ENCODE measurements around the gene FECH.

FECH gene

DNA sequence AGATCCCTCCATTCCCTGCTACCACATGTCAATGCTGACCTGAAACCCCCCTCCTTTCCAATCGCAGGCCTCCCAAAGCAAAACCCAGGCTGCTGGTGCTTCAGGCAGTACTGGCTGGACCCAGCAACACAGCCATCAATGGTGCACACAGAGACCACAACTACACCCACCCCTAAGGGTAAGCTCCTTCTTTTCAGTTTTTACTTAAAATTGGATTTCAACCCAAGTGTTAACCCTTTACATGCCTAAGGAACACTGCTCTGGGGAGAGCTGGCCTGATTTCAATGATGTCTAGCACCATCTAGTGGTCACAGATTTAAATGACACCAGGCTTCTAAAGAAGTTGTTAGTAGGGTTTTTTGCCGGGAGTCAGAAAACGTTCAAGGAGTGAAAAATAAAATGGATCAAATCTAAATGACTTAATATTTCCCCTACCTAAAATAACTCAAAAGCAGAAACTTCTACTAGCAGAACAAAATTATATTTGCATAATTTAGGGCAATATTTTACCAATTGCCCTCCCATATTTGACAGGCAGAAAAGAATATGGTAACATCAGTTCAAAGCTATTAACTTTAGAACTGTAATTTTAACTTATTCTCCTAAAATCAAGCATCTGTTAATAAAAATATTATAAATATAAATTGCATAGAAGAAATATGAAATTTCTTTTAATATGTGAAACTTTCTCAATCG lies 24.6 kb downstream of the FECH start:
- no peaks in the 10 kb centered on the region for H3K27me3 Mint-ChIP-seq (ENCODE audit: low read depth)
- DNase-seq (ENCODE audit: low spot score), result no peak
- H3K4me3 Mint-ChIP-seq, result no peak overlapping the region
- H3K36me3 Mint-ChIP-seq (ENCODE audit: low read depth), result peaks cover 5% of the 10 kb centered on the region
- H3K9me3 Mint-ChIP-seq, result no peaks in the 10 kb centered on the region
- H3K4me1 Mint-ChIP-seq (ENCODE audit: low read depth), result peaks cover 2% of the 10 kb centered on the region
- no peak overlapping the region for H3K27ac Mint-ChIP-seq

DNA sequence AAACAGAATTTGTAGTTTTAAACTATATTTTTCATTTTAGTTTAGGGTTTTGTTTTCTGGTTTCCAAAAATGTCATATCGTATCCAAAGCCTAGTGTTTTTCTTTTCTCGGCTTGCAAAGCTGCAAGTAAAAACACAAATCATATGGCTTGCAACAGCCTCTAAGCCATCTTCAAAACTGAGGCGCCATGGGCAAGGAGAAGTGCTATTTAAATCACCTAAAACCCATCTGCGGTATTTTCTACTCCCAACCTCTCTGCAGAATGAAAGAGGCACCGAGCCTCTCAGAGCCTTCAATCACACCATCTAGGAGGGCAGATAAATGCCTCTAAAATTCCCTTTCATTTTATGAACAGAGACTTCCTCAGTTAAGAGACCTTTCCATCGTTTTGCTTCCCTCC lies 25.2 kb downstream of the FECH start:
- Mint-ChIP-seq H3K9me3 (no peaks in the 10 kb centered on the region), H3K4me1 (ENCODE audit: low read depth) (peaks cover 2% of the 10 kb centered on the region), H3K27ac (no peak overlapping the region), H3K4me3 (no peak overlapping the region), H3K36me3 (ENCODE audit: low read depth) (peaks cover 5% of the 10 kb centered on the region), H3K27me3 (ENCODE audit: low read depth) (no peaks in the 10 kb centered on the region)
- no peak for DNase-seq (ENCODE audit: low spot score)

DNA sequence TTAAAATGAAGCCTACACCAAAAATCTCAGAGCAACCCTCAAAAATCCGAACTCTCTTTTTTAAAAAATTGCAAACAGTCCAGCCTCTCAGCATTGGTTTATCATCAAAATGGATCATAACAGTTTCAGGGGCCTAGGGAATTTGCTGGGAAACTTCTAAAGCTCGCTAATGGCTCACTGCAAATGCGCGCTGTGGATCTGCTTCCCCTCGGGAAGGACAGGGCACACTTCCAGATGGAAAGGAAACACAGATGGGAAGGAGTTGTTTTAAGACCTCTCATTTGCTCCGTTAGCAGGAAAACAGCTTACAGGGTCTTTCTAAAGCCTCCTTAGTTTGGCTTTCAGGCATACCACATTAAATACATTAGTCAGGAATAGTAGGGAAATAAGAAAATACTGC lies 27.2 kb downstream of the FECH start:
- Mint-ChIP-seq H3K4me3 (no peak overlapping the region), H3K27ac (no peak overlapping the region), H3K27me3 (ENCODE audit: low read depth) (no peaks in the 10 kb centered on the region), H3K4me1 (ENCODE audit: low read depth) (peaks cover 2% of the 10 kb centered on the region), H3K9me3 (no peaks in the 10 kb centered on the region), H3K36me3 (ENCODE audit: low read depth) (peaks cover 5% of the 10 kb centered on the region)
- no peak for DNase-seq (ENCODE audit: low spot score)

DNA sequence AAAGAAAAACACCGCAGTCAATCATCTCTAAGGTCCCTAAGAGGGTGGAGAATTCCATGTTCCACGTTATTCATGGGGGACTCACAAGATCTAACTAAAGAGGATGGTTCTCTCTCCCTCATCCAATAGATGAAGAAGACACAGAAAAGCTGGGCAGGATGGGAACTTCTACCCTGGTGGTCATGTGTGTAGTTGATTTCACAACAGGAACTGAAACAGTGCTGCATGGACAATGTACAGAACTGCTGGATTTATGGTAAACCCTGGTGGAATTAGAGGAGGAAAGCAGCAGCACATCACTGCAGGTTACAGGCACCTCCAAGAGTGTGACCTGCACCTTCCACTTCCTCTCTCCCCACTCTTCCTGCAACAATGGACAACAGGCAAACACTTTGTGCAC lies 31.4 kb downstream of the FECH start:
- H3K4me1 Mint-ChIP-seq (ENCODE audit: low read depth), result no peaks in the 10 kb centered on the region
- H3K4me3 Mint-ChIP-seq, result no peak overlapping the region
- H3K9me3 Mint-ChIP-seq, result no peaks in the 10 kb centered on the region
- H3K36me3 Mint-ChIP-seq (ENCODE audit: low read depth), result peaks cover 2% of the 10 kb centered on the region
- H3K27me3 Mint-ChIP-seq (ENCODE audit: low read depth), result no peaks in the 10 kb centered on the region
- DNase-seq (ENCODE audit: low spot score), result no peak
- H3K27ac Mint-ChIP-seq, result no peak overlapping the region

DNA sequence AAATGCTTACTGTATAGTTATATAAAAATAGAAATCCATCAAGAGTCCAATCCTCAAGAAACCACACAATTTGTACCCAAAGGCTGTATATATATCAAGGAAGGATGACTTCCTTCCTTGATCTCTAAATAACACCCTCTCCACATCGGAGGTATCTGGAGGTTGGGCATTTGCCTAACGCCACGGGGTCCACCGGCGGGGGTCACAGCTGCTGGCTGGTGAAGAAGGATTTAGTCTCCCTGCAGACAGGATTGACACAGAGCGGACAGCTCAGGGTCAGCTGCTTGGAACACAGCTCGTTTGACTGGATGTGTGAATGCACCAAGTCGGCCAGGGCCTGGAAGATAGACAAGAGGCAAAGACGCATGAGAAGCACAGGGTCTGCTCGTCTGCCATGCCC lies 36.0 kb downstream of the FECH start:
- DNase-seq (ENCODE audit: low spot score), result no peak
- no peak overlapping the region for H3K4me3 Mint-ChIP-seq
- no peak overlapping the region for H3K27ac Mint-ChIP-seq
- no peaks in the 10 kb centered on the region for H3K36me3 Mint-ChIP-seq (ENCODE audit: low read depth)
- no peaks in the 10 kb centered on the region for H3K9me3 Mint-ChIP-seq
- peaks cover under 1% of the 10 kb centered on the region for H3K4me1 Mint-ChIP-seq (ENCODE audit: low read depth)
- no peaks in the 10 kb centered on the region for H3K27me3 Mint-ChIP-seq (ENCODE audit: low read depth)

DNA sequence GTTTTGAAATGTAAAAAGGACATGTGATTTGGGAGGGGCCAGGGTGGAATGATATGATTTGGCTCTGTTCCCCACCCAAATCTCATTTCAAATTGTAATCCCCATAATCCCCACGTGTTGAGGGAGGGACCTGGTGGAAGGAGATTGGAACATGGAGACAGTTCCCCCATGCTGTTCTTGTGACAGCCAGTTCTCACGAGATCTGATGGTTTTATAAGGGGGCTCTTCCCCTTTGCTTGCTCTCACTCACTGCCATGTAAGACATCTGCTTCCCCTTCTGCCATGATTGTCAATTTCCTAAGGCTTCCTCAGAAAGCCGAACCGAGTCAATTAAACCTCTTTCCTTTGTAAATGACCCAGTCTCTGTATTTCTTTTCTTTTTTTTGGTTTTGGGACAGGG lies 39.2 kb downstream of the FECH start:
- H3K36me3 Mint-ChIP-seq (ENCODE audit: low read depth), result no peaks in the 10 kb centered on the region
- no peak for DNase-seq (ENCODE audit: low spot score)
- peaks cover 6% of the 10 kb centered on the region for H3K27me3 Mint-ChIP-seq (ENCODE audit: low read depth)
- no peak overlapping the region for H3K4me3 Mint-ChIP-seq
- no peak overlapping the region for H3K27ac Mint-ChIP-seq
- no peaks in the 10 kb centered on the region for H3K9me3 Mint-ChIP-seq
- peaks cover 3% of the 10 kb centered on the region for H3K4me1 Mint-ChIP-seq (ENCODE audit: low read depth)

DNA sequence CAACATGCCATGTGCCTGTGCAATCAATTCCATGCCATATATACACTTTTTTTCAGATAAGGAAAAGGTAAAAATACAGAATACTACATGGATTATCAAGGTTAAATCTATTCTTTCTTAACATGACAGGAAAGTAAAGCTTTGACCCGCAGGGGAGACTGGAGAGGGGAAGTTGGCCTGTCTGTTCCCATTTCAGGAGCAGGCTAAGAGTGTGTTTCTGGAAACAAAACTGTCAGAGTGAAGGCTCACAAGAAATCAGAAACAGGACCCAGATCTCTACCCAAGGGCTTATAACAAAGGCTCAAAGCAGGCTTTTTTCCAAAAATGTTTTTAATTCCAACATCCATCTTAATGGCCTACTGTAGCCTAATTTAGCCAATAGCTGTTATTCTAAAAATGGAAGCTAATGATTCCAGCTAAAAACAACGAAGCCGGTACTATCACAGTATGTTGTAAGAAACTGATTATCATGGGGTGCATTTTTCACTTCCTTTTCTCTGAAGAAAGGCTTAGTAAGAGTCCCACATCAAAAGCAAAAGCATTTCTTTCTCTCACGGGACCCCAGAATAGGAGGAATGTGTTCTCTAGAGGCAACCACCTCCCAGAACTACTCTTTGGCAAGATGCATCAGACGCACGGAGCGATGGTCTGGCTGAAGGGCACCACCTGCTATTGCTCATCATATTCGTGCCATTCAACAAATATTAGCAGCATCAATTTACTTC lies 41.4 kb downstream of the FECH start:
- no peak overlapping the region for H3K4me3 Mint-ChIP-seq
- no peak for DNase-seq (ENCODE audit: low spot score)
- H3K4me1 Mint-ChIP-seq (ENCODE audit: low read depth), result peaks cover 3% of the 10 kb centered on the region
- H3K9me3 Mint-ChIP-seq, result no peaks in the 10 kb centered on the region
- H3K27me3 Mint-ChIP-seq (ENCODE audit: low read depth), result peaks cover 6% of the 10 kb centered on the region
- H3K36me3 Mint-ChIP-seq (ENCODE audit: low read depth), result no peaks in the 10 kb centered on the region
- H3K27ac Mint-ChIP-seq, result no peak overlapping the region

DNA sequence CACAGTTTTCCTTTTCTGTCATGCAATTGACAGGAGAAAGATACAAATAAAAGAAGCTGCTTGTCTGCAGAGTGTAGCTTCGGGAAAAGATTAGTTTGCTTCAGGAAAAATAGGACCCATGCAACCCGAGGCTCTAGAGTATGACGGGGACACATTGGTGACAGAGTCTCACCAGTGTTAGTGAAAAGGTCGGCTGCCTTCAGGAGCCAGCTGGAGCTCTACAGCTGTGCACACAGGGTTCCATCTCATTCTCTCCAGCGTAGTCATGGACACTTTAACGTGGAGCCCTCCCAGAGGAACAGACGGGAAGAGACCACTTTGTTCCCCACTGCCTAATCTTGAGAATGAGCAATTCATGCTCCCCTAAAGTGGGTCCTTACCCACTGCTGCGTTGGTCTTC lies 42.9 kb downstream of the FECH start:
- peaks cover 3% of the 10 kb centered on the region for H3K4me1 Mint-ChIP-seq (ENCODE audit: low read depth)
- H3K27ac Mint-ChIP-seq, result no peak overlapping the region
- no peaks in the 10 kb centered on the region for H3K9me3 Mint-ChIP-seq
- H3K27me3 Mint-ChIP-seq (ENCODE audit: low read depth), result peaks cover 6% of the 10 kb centered on the region
- no peaks in the 10 kb centered on the region for H3K36me3 Mint-ChIP-seq (ENCODE audit: low read depth)
- no peak overlapping the region for H3K4me3 Mint-ChIP-seq
- DNase-seq (ENCODE audit: low spot score), result no peak

DNA sequence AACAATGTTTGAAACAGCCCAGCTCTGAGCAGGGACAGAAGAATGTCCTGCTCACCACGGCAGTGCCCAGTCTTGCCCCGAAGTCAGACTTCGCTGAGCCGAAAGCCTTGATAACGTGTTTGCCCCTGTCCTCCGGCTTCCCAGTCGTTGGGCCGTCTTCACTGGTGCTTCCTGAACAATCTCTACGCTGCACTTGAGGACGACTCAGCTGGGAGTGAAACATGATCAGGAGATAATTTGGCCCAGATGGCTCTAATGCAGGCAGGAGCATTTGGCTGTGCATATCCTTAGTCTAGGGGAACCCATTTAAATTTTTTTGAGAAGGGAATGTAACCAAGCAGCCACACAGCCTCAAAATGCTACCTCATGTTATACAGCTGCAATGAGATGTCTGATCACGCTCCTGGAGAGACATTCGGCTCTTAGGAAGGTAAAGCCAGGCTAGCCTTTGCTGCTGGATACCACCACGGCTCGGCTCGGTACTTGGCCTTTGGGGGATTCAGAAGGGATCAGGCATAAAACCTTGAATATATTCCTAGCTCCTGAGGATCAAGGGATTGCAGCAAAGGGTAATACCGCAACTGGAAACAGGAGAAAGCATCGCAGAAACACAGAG lies 43.6 kb downstream of the FECH start:
- no peaks in the 10 kb centered on the region for H3K36me3 Mint-ChIP-seq (ENCODE audit: low read depth)
- H3K4me1 Mint-ChIP-seq (ENCODE audit: low read depth), result peaks cover 3% of the 10 kb centered on the region
- peaks cover 6% of the 10 kb centered on the region for H3K27me3 Mint-ChIP-seq (ENCODE audit: low read depth)
- no peak overlapping the region for H3K4me3 Mint-ChIP-seq
- DNase-seq (ENCODE audit: low spot score), result no peak
- H3K9me3 Mint-ChIP-seq, result no peaks in the 10 kb centered on the region
- H3K27ac Mint-ChIP-seq, result no peak overlapping the region

DNA sequence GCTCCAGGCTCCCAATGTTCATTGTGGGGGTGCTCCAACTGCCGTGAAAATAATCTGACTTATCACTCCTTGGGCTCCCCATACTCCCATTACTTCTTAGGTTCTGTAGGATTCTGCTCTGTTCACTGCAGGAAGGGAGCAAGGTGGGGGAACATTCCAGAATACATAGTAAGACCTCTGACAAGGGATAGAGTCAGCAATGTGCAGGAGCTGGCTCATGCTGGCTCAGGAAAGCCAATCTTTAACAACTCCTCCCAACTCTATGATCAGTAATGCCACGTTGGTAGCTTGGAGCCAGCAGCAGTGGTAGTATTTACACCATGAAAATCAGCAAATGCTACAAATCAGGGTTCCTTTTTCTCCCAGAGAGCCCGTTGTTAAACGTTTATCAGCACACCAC lies 44.4 kb downstream of the FECH start:
- Mint-ChIP-seq H3K27me3 (ENCODE audit: low read depth) (peaks cover 6% of the 10 kb centered on the region), H3K4me1 (ENCODE audit: low read depth) (peaks cover 3% of the 10 kb centered on the region), H3K9me3 (no peaks in the 10 kb centered on the region), H3K36me3 (ENCODE audit: low read depth) (no peaks in the 10 kb centered on the region), H3K27ac (no peak overlapping the region), H3K4me3 (no peak overlapping the region)
- DNase-seq (ENCODE audit: low spot score), result no peak

DNA sequence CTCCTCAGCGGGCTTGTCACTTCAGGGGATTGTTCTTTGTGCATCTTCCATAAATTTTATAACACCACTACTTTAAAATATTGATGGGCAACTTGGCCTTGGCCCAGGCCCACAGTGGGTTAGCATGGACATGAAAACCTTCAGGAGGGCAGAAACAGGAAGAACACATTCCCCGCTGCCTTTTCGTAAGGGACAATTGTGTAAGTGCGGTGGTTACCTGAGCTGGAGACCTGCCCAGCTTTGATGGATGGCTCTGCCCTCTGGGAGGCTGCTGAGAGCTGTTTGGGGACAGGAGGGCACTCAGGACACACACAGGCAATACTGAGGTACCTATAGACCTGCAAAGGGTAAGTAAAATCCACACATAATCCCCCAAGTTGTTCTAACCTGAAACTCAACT lies 46.8 kb downstream of the FECH start:
- Mint-ChIP-seq H3K4me3 (no peak overlapping the region), H3K4me1 (ENCODE audit: low read depth) (no peaks in the 10 kb centered on the region), H3K27me3 (ENCODE audit: low read depth) (peaks cover 6% of the 10 kb centered on the region), H3K27ac (no peak overlapping the region), H3K36me3 (ENCODE audit: low read depth) (no peaks in the 10 kb centered on the region), H3K9me3 (no peaks in the 10 kb centered on the region)
- no peak for DNase-seq (ENCODE audit: low spot score)

DNA sequence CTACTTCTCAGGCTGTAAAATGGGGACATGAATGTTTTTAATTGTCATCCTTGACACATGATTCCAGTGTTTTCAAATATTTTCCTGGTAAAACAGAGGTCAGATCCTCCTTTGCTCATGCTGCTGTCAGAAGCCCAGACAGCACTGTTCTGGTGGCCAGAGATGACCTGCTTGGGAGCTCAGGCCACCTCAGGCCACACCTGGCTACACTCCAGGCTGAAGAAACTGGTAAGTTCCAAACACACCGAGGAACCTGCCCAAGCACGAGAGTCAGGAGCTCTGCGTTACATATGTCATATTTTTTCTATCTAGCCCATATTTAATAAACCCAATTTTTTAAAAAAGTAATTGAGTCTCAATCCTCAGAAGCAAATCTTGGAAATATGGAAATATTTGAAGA lies 47.9 kb downstream of the FECH start:
- H3K27me3 Mint-ChIP-seq (ENCODE audit: low read depth), result peaks cover 6% of the 10 kb centered on the region
- H3K27ac Mint-ChIP-seq, result no peak overlapping the region
- no peaks in the 10 kb centered on the region for H3K9me3 Mint-ChIP-seq
- H3K4me3 Mint-ChIP-seq, result no peak overlapping the region
- no peaks in the 10 kb centered on the region for H3K36me3 Mint-ChIP-seq (ENCODE audit: low read depth)
- no peaks in the 10 kb centered on the region for H3K4me1 Mint-ChIP-seq (ENCODE audit: low read depth)
- no peak for DNase-seq (ENCODE audit: low spot score)

DNA sequence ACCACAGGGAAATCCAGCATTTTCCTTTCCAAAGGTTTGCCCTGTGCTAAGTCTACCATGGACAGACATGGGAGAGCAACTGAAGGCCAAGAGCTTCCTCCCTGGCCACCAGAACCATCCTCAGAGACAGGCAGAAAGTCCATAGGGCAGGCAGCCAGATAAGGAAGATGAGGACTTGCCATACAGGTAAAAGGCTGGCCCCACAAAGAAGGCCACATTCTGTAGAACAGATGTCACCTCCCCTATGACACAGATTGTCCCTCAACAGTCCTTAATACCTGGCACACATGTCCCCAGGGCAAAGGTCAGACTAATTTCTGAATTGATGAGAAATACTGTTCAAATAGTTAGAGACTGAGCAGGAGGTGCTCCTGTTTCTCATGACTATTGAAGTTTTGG lies 52.0 kb downstream of the FECH start:
- Mint-ChIP-seq H3K9me3 (no peaks in the 10 kb centered on the region), H3K36me3 (ENCODE audit: low read depth) (no peaks in the 10 kb centered on the region), H3K4me3 (no peak overlapping the region), H3K27me3 (ENCODE audit: low read depth) (peaks cover 3% of the 10 kb centered on the region), H3K4me1 (ENCODE audit: low read depth) (no peaks in the 10 kb centered on the region), H3K27ac (no peak overlapping the region)
- DNase-seq (ENCODE audit: low spot score), result no peak

DNA sequence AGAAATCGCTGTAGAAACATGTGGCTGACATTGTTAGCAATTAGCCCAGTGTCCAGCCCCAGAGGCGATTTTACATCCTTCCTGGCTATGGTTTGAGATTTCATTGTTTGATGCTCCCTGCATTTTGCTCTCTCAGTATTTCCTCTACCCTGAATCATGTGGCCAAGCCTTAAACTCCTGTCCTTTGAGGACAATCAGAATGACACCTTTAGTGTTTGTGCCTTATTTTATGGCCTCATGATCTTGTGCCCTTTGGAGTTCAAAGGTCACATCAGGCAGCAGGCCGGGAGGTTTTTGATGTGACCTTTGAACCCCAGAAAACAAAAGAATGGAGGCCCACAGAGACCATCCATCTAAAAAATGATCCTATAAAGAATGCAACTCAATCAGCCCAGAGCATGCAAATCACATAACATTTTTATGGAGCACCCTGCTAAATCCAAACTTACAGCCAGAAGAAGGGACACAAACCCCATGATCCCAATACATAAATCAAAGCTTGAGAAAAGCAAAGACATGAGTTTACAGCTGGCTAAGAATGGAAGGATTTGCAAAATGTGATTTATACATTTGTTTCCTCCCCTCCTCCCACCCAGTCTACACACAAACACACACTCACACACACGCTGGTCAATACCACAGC lies 52.5 kb downstream of the FECH start:
- H3K36me3 Mint-ChIP-seq (ENCODE audit: low read depth), result no peaks in the 10 kb centered on the region
- H3K27ac Mint-ChIP-seq, result no peak overlapping the region
- no peaks in the 10 kb centered on the region for H3K4me1 Mint-ChIP-seq (ENCODE audit: low read depth)
- DNase-seq (ENCODE audit: low spot score), result no peak
- H3K4me3 Mint-ChIP-seq, result no peak overlapping the region
- H3K9me3 Mint-ChIP-seq, result no peaks in the 10 kb centered on the region
- H3K27me3 Mint-ChIP-seq (ENCODE audit: low read depth), result peaks cover 3% of the 10 kb centered on the region

Data from T-helper 2 cell treated with Interferon-gamma antibody and Interleukin-4, amounts not matched to agents 5 μg/mL and 100 μg/mL, for 36 hours (primary cell).